Ovary (tissue), 9 donors: Measurements from ENCODE around the gene PRICKLE2. TPM values are rescaled to one million over a fixed set of nuclear protein-coding genes. Genes with fewer than 3 reads are reported as not detected.

Experiments
- DNase-seq, 5 donors: peaks; one replicate each; pipeline ENCODE4 v3.0.0-alpha.2; 2019 to 2020
- H3K27ac ChIP-seq, 2 donors: fragments of 200-600 bp; one replicate each; pipeline versions ENCODE4 v1.5.1 to v1.8.0; 2019 to 2022
- H3K27me3 ChIP-seq: fragments of 200-600 bp; one replicate; pipeline ENCODE4 v1.8.0; 2022
- H3K36me3 ChIP-seq: fragments of 200-600 bp; sonication (generic); one replicate; pipeline ENCODE4 v1.5.1; 2019
- H3K4me1 ChIP-seq: one replicate; pipeline ENCODE4 v1.8.1; 2013; ENCODE audit warnings: mild to moderate bottlenecking, moderate library complexity; ENCODE audit not compliant: insufficient read depth
- H3K4me3 ChIP-seq: fragments of 200-600 bp; sonication (generic); one replicate; pipeline ENCODE4 v1.5.1; 2017
- H3K9me3 ChIP-seq, 2 donors: fragments of 200-600 bp in 1 of 2; sonication (generic) in 1 of 2; one replicate each; pipeline versions ENCODE4 v1.5.1 to v1.8.1; 2013 to 2019; ENCODE audit warnings: mild to moderate bottlenecking in 1 of 2, moderate library complexity in 1 of 2
- CTCF ChIP-seq, 3 donors: fragments of 450-650 bp in 2 of 3; fragments of 200-600 bp in 1 of 3; IDR thresholded peaks; one replicate each; pipeline versions ENCODE4 v1.5.1 to v1.8.0; 2016 to 2022; ENCODE audit warnings: antibody characterized with exemption in 3 of 3, mild to moderate bottlenecking in 1 of 3
- EP300 ChIP-seq: sonication (generic); formaldehyde crosslinking; IDR thresholded peaks from one replicate; pipeline ENCODE4 v1.6.1; 2017; ENCODE audit warnings: antibody characterized with exemption
- POLR2A ChIP-seq: fragments of 450-650 bp; IDR thresholded peaks from one replicate; pipeline ENCODE4 v1.6.1; 2017; ENCODE audit warnings: antibody characterized with exemption, mild to moderate bottlenecking, moderate library complexity
- WGBS, 3 donors: extraction: QIAGEN DNeasy Blood & Tissue Kit in 1 of 3; methylation state at CpG; one replicate each; pipeline versions ENCODE4 v1.1.5 to v1.1.7; 2013 to 2017; 5-methylcytosine and 5-hydroxymethylcytosine counted together
- intact Hi-C, 4 donors: fragments of 100-400 bp; cut with DNase I; formaldehyde crosslinking; loops; one replicate each; pipeline versions ENCODE4 v1.11.0 to v1.15.1; 2022 to 2023
- polyA plus RNA-seq, 2 donors: library from polyadenylated mRNA; stranded (reverse); fragments of 200-250 nt in 1 of 2; fragments of 350-450 nt in 1 of 2; fragmentation: Illumina TruSeq in 1 of 2; extraction: RNeasy Lipid Tissue Mini Kit (QIAGEN cat#74804) in 1 of 2; gene quantifications; one replicate each; pipeline ENCODE4 v1.2.3, GENCODE V29; 2013 to 2014
- total RNA-seq, 7 donors: library from RNA; depleted of rRNA in 2 of 7; stranded (reverse); fragments of >200 nt in 2 of 7; fragmentation: NEBNext Ultra II Directional in 3 of 7; extraction: Animal tissue kit (Norgen Biotek cat#: 25700) in 3 of 7; gene quantifications; one replicate each; pipeline versions ENCODE4 v1.1.0 to v1.2.4, GENCODE V29; 2016 to 2023
- donor health status: DM: no; HTN: no; CAD: no; lungs with moderate emphysema.
- donor health status: DM: no; HTN: no; CAD: no.
- donor health status: Bipolar disorder and iron deficiency.
- donor health status: DM: yes; HTN: yes; CAD: no.
- donor health status: DM: no; HTN: no; CAD: no.
- donor health status: DM: yes; HTN: yes; CAD: no.

PRICKLE2 gene
- total and polyA plus RNA-seq, 9 donors, result 6.3 to 34.8 (median 25.4) TPM

DNA sequence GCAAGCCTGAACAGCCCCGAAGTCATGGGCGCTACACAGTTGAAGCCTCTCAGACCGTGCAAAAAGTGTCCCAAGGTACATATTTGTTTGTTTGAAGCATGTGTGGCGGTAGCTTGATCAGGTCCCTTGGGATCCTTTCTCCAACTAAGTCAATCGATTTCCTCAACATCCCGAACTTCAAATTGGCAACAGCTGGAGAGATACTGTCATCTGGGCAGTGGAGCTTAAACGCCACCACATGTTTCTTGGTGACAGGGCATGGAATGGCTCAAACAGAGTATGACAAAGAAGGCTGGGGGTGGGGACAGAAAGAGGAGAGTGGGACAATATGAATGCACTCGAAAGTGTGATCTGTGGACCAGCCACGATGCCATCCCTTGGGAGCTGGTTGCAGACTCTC, 117.0 kb downstream of the PRICKLE2 start:
- intact Hi-C loops, result no loop called here
- TF ChIP-seq POLR2A (no peak), CTCF (IDR thresholded peaks at IDR 0.05) (no peak), EP300 (no peak)
- Histone ChIP-seq H3K27me3 (no peaks in the 10 kb centered on the region), H3K4me3 (no peak overlapping the region), H3K27ac (no peak overlapping the region), H3K4me1 (peaks cover 14% of the 10 kb centered on the region), H3K36me3 (no peaks in the 10 kb centered on the region), H3K9me3 (no peaks in the 10 kb centered on the region)
- WGBS, 3 donors, result 94 to 96% (median 96%) methylated on average over 9 of the region's 9 CpGs
- no peak for DNase-seq

DNA sequence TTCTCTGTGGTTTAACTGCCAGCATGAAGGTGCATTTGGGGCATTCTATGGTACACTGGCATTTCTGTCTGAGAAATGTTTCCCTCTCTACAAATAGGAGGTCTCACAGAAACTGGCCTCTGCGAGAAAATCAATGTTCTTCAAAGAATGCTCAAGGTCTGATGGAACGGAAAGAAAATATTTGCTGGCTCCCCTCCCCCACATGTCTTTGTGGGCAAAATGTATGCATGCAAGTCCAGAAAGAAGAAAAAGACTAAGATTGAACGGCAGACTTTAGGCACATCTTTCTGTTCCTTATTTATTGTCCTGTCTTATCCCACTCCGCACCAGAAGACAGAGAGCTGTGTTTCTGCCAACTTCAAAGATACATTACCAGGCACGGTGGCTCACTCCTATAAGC, 118.1 kb downstream of the PRICKLE2 start:
- intact Hi-C loops, result no loop called here
- Histone ChIP-seq H3K9me3 (no peaks in the 10 kb centered on the region), H3K4me3 (no peak overlapping the region), H3K27me3 (no peaks in the 10 kb centered on the region), H3K27ac (no peak overlapping the region), H3K4me1 (peaks cover 14% of the 10 kb centered on the region), H3K36me3 (no peaks in the 10 kb centered on the region)
- TF ChIP-seq CTCF (IDR thresholded peaks at IDR 0.05) (no peak), EP300 (no peak), POLR2A (no peak)
- no peak for DNase-seq
- WGBS, 3 donors, result 41 to 46% (median 45%) methylated on average over 5 of the region's 5 CpGs

DNA sequence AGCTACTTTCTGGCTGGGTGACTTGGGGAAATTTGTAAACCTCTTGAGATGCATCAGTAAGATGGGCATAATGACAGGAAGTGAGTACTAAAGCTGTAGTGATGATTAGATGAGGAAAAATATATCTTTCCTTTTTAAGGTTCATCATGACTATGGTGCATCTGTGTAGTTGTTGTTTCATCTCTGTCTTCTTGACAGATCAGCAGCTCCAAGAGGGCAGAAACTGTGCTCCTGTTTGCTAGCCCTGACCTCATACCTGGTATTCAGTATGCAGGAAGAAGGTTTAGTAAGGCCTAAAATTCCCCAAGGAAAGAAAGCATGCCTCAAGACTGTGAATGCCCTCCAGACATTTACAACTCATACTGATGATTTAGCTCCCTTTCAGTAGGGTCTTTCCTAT, 119.5 kb downstream of the PRICKLE2 start:
- H3K27ac ChIP-seq, result no peak overlapping the region
- no peaks in the 10 kb centered on the region for H3K27me3 ChIP-seq
- DNase-seq, result no peak
- no peaks in the 10 kb centered on the region for H3K36me3 ChIP-seq
- TF ChIP-seq EP300, result no peak
- no peak for TF ChIP-seq POLR2A
- no peak for TF ChIP-seq CTCF (IDR thresholded peaks at IDR 0.05)
- no peak overlapping the region for H3K4me3 ChIP-seq
- H3K9me3 ChIP-seq, result no peaks in the 10 kb centered on the region
- intact Hi-C loops, result no loop called here
- H3K4me1 ChIP-seq, result peaks cover 12% of the 10 kb centered on the region

GRCh38 chr3:64104691-64105111, 120.6 kb downstream of the PRICKLE2 start:
- H3K27me3 ChIP-seq, result no peaks in the 10 kb centered on the region
- H3K4me1 ChIP-seq, result peaks cover 10% of the 10 kb centered on the region
- TF ChIP-seq CTCF (IDR thresholded peaks at IDR 0.05) (no peak), POLR2A (no peak), EP300 (no peak)
- H3K36me3 ChIP-seq, result no peaks in the 10 kb centered on the region
- intact Hi-C loops, result no loop called here
- no peak overlapping the region for H3K4me3 ChIP-seq
- no peaks in the 10 kb centered on the region for H3K9me3 ChIP-seq
- DNase-seq, result no peak
- 13 to 33% (median 15%) methylated on average over 3 of the region's 3 CpGs for WGBS, 3 donors
- no peak overlapping the region for H3K27ac ChIP-seq

DNA sequence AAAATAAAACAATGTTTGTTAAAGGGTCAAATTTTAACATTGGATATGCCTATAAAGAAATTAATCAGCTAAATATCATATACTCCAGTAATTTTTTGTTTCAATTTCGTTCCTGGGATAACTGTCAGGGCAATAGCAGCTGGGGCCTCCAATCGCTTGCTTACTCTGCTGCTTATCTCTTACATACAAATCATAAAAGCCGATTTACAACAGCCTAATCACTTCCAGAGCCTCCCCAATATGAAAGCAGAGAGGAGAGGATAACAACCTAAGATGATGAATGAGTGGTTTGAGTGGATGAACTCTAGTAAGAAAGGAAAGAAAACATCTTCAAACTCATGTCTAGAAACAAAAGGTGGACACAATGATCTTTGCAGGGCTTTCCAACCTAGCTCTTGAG, 121.3 kb downstream of the PRICKLE2 start:
- WGBS, 3 donors, result 17 to 26% (median 23%) methylated on average over 3 of the region's 3 CpGs
- H3K27me3 ChIP-seq, result no peaks in the 10 kb centered on the region
- H3K4me1 ChIP-seq, result peaks cover 10% of the 10 kb centered on the region
- H3K27ac ChIP-seq, result no peak overlapping the region
- no peak overlapping the region for H3K4me3 ChIP-seq
- TF ChIP-seq CTCF (IDR thresholded peaks at IDR 0.05), result no peak
- TF ChIP-seq POLR2A, result no peak
- TF ChIP-seq EP300, result no peak
- H3K36me3 ChIP-seq, result peaks cover 3% of the 10 kb centered on the region
- no peaks in the 10 kb centered on the region for H3K9me3 ChIP-seq
- no peak for DNase-seq
- intact Hi-C loops, result no loop called here
